Adrenal gland (tissue), 5 donors: ENCODE data around the gene PKNOX2.

Experiments
- POLR2A ChIP-seq, 2 donors: fragments of 450-650 bp; IDR thresholded peaks; one replicate each; pipeline ENCODE4 v1.6.1; 2017; ENCODE audit warnings: antibody characterized with exemption in 2 of 2, mild to moderate bottlenecking in 2 of 2, moderate library complexity in 1 of 2
- TF ChIP-seq, protein P1 (sequence below), 6 experiments: fragments of 450-650 bp in 4 of 6; fragments of 200-600 bp in 2 of 6; sonication (generic) in 1 of 6; IDR thresholded peaks; 1 replicate in 5 of 6; 2 replicates in 1 of 6; pipeline versions ENCODE4 v1.5.1 to v1.8.0; 2016 to 2021; ENCODE audit warnings: antibody characterized with exemption in 6 of 6, mild to moderate bottlenecking in 2 of 6, moderate library complexity in 1 of 6
- donor health status: DM: no; HTN: no; CAD: no.

GRCh38 chr11:125407046-125407445 is 242.5 kb downstream of the PKNOX2 start:
- TF ChIP-seq POLR2A (IDR thresholded peaks at IDR 0.05) = no peak
- TF ChIP-seq, protein P1, sequence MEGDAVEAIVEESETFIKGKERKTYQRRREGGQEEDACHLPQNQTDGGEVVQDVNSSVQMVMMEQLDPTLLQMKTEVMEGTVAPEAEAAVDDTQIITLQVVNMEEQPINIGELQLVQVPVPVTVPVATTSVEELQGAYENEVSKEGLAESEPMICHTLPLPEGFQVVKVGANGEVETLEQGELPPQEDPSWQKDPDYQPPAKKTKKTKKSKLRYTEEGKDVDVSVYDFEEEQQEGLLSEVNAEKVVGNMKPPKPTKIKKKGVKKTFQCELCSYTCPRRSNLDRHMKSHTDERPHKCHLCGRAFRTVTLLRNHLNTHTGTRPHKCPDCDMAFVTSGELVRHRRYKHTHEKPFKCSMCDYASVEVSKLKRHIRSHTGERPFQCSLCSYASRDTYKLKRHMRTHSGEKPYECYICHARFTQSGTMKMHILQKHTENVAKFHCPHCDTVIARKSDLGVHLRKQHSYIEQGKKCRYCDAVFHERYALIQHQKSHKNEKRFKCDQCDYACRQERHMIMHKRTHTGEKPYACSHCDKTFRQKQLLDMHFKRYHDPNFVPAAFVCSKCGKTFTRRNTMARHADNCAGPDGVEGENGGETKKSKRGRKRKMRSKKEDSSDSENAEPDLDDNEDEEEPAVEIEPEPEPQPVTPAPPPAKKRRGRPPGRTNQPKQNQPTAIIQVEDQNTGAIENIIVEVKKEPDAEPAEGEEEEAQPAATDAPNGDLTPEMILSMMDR (IDR thresholded peaks at IDR 0.05) = no peak
